ENCODE data around the gene HNRNPM. TPM values are rescaled to one million over a fixed set of nuclear protein-coding genes. Genes with fewer than 3 reads are reported as not detected.
A peak's percentile ranks its signal among the peaks of the same experiment; 100 is the strongest.
"Not testable (repeated sequence)": the region's sequence is repeated elsewhere in the genome, so short reads cannot be mapped to it uniquely, and the experiment has no call there.

Gene HNRNPM
- total RNA-seq, 4 donors from 2014 or later, result 60.4 to 103 (median 79.7) TPM

DNA sequence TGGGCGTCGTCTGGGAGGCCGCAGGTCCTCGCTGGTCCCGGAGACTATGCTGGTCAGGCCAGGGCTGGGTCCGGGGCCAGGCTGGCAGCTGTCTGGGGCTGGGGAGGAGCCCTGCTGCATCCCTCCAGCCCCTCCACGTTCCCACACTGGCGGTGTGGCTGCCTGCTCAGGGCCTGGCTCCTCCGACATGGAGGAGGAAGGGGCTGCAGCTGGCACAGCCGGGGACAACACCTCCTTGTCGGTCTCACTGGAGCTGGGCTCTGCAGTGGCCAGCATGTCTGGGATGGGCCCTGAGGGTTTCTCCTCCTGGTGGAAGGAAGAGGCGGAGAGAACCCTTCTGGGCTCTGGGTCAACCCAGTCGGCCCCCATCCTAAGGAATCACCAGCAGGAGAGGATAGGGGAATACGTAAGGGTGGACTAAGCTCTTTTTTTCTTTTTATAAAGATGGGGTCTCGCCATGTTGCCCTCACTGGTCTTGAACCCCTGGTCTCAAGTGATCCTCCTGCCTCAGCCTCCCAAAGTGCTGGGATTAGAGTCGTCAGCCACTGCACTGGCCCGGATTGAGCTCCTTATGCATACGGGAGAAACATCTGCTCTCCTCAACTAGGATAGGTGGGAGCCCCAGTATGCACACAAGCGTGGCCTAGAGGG, 68.4 kb downstream of the HNRNPM start:
- peak overlapping the region; percentile 31 for H3K4me3 ChIP-seq (ENCODE audit: low read depth, poor library complexity, severe bottlenecking)
- TF ChIP-seq, protein P1, sequence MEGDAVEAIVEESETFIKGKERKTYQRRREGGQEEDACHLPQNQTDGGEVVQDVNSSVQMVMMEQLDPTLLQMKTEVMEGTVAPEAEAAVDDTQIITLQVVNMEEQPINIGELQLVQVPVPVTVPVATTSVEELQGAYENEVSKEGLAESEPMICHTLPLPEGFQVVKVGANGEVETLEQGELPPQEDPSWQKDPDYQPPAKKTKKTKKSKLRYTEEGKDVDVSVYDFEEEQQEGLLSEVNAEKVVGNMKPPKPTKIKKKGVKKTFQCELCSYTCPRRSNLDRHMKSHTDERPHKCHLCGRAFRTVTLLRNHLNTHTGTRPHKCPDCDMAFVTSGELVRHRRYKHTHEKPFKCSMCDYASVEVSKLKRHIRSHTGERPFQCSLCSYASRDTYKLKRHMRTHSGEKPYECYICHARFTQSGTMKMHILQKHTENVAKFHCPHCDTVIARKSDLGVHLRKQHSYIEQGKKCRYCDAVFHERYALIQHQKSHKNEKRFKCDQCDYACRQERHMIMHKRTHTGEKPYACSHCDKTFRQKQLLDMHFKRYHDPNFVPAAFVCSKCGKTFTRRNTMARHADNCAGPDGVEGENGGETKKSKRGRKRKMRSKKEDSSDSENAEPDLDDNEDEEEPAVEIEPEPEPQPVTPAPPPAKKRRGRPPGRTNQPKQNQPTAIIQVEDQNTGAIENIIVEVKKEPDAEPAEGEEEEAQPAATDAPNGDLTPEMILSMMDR (IDR thresholded peaks at IDR 0.05), result no peak
- no peak for TF ChIP-seq POLR2A (IDR thresholded peaks at IDR 0.05)
- intact Hi-C loops (cut with DNase I; ENCODE audit: low total_unique reads), result no loop called here
- WGBS, 2 donors, result 50 to 58% methylated on average over 14 to 18 of the region's 19 CpGs
- DNase-seq (ENCODE audit: low spot score in 2 of 2), result no peak

DNA sequence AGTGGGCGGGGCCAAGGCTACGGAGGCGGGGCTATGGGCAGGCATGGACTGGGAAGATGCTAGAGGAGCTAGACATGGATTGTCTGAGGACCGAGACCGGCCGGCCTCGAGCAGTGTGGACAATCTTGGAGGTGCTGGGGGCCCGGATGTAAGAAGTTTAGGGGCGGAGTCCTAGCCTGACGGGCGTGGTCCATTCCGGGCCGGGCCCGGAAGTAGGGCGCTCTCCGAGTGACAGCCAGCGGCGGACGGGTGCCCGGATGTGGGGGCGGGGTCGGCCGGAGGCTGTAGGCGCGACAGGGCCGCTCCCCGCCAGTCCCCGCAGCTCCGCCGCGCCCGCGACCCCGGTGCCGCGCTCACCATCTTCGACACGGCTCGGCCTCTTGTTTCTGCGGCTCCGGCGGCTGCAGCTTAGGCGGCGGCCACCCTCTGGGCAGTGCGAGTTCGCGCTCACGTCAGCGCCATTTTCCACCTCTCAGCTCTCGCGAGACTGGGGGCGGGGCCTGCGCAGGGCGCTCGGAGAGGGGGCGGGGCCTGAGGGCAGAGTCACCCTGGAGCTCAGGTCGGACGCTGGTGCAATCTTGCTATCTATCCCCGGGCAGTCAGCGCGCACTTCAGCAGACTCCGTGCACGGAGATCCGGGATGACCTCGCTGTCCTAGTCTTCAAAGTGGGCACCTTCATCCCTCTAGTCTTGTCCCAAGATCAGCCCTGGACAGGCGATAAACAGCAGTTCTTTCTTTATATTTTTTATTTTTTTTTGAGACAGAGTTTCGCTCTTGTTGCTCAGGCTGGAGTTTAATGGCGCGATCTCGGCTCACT, 69.1 kb downstream of the HNRNPM start, which contains the start of gene ZNF414:
Gene ZNF414, minus strand, starts transcription at position 481 of the 818 bp plus-strand sequence. Its CDS starts 121 bp downstream, at position 360.
- WGBS, 2 donors, result 1 to 2% methylated on average over 26 to 68 of the region's 70 CpGs
- DNase-seq (ENCODE audit: low spot score in 2 of 2), result peak; percentile 95 to 99
- TF ChIP-seq, protein P1 (IDR thresholded peaks at IDR 0.05), result no peak
- no peak for TF ChIP-seq POLR2A (IDR thresholded peaks at IDR 0.05)
- peak within 1 kb of the TSS; percentile 31 for H3K4me3 ChIP-seq (ENCODE audit: low read depth, poor library complexity, severe bottlenecking)
- intact Hi-C loops (cut with DNase I; ENCODE audit: low total_unique reads), result no loop called here

- DNase-seq (ENCODE audit: low spot score in 2 of 2); intact Hi-C loops (cut with DNase I; ENCODE audit: low total_unique reads); H3K4me3 ChIP-seq (ENCODE audit: low read depth, poor library complexity, severe bottlenecking): not testable (repeated sequence)
- WGBS, 2 donors, result 71 to 75% methylated on average over 21 of the region's 21 CpGs
Observed at GRCh38 chr19:8514505-8515009, 69.8 kb downstream of the HNRNPM start.

DNA sequence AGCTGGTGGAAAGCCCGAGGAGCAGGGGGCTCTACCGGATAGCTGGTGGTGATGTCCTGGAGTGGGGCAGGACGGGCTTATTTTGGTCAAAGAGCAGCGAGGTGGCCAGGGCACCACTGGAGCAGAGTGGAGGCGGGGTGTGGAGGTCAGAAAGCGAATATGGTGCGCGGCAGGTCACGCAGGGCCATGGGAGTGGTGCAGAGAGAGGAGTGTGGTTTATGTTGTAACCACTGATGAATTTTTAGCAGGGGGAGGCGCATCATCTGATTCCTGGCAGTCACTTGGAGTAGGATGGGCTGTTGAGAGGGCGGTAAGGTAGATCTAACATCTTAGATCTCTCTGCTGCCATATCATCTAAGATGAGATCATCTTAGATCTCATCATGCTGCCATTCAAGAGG, 70.5 kb downstream of the HNRNPM start:
- TF ChIP-seq POLR2A (IDR thresholded peaks at IDR 0.05), result no peak
- intact Hi-C loops (cut with DNase I; ENCODE audit: low total_unique reads), result no loop called here
- no peak overlapping the region for H3K4me3 ChIP-seq (ENCODE audit: low read depth, poor library complexity, severe bottlenecking)
- 64 to 77% methylated on average over 11 of the region's 11 CpGs for WGBS, 2 donors
- no peak for DNase-seq (ENCODE audit: low spot score in 2 of 2)

DNA sequence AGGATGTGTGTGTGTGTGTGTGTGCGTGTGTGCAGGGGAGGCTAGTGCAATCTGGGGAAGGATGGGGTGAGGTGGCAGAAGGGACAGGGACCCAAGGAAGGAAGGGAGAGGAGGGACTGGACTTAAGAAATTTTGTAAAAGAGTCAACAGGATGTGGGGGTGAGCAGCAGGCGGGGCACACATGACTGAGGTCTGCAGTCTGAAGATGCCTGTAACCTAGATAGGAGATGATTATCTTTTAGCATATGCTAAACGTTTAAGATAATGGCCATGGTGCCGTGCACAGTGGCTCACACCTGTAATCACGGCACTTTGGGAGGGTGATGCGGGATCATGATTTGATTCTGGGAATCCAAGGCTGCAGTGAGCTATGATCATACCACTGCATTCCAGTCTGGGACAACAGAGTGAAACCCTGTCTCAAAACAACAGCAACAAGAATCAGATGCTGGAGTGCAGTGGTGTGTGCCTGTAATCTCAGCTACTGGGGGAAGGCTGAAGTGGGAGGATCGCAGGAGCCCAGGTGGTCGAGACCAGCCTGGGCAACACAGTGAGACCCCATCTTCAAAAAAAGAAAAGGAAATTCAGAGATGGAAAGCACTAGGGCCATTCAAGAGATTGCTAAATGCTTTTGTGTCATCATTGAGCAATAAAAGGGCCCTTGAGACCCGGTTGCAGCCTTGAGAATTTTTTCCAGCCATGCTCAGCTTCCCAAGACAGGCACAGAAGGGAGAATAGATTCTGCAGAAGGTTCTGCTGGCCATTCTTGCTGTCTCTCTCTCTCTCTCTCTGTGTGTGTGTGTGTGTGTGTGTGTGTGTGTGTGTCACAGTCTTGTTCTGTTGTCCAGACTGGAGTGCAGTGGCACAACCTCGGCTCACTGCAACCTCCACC, 73.0 kb downstream of the HNRNPM start:
- intact Hi-C loops (cut with DNase I; ENCODE audit: low total_unique reads), result no loop called here
- 40 to 47% methylated on average over 10 of the region's 10 CpGs for WGBS, 2 donors
- no peak for DNase-seq (ENCODE audit: low spot score in 2 of 2)
- TF ChIP-seq, protein P1 (IDR thresholded peaks at IDR 0.05), result no peak
- TF ChIP-seq POLR2A (IDR thresholded peaks at IDR 0.05), result no peak
- H3K4me3 ChIP-seq (ENCODE audit: low read depth, poor library complexity, severe bottlenecking), result no peak overlapping the region

DNA sequence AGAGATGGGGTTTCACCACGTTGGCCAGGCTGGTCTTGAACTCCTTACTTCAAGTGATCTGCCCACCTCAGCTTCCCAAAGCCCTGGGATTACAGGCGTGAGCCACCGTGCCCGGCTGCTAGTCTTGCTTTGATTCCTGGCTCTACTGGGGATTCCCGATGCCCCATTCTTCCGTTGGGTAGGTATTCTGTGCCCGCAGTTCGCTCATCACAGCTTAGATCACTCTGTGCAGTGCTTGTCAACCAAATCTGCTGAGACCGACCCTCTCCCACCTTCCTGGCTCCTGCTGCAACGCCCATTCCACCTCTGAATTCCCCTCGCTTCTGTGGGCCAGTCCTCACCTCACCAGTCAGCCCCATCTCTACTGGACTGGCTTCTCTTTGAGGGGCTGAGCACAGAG, 73.8 kb downstream of the HNRNPM start:
- WGBS, 2 donors, result 81 to 85% methylated on average over 11 of the region's 11 CpGs
- TF ChIP-seq, protein P1 (IDR thresholded peaks at IDR 0.05), result no peak
- no peak overlapping the region for H3K4me3 ChIP-seq (ENCODE audit: low read depth, poor library complexity, severe bottlenecking)
- intact Hi-C loops (cut with DNase I; ENCODE audit: low total_unique reads), result no loop called here
- no peak for DNase-seq (ENCODE audit: low spot score in 2 of 2)
